Stimulated activated CD4-positive, alpha-beta T cell treated with anti-CD3 and anti-CD28 coated beads, TNF-alpha, amount 100 ng/mL, for 24 hours (primary cell): ENCODE measurements around the gene MORN5.

Experiments used
- DNase-seq, 3 experiments: peaks; one replicate each; pipeline ENCODE4 v3.0.0-alpha.2; 2020; ENCODE audit warnings: low read depth in 3 of 3

MORN5 gene

DNA sequence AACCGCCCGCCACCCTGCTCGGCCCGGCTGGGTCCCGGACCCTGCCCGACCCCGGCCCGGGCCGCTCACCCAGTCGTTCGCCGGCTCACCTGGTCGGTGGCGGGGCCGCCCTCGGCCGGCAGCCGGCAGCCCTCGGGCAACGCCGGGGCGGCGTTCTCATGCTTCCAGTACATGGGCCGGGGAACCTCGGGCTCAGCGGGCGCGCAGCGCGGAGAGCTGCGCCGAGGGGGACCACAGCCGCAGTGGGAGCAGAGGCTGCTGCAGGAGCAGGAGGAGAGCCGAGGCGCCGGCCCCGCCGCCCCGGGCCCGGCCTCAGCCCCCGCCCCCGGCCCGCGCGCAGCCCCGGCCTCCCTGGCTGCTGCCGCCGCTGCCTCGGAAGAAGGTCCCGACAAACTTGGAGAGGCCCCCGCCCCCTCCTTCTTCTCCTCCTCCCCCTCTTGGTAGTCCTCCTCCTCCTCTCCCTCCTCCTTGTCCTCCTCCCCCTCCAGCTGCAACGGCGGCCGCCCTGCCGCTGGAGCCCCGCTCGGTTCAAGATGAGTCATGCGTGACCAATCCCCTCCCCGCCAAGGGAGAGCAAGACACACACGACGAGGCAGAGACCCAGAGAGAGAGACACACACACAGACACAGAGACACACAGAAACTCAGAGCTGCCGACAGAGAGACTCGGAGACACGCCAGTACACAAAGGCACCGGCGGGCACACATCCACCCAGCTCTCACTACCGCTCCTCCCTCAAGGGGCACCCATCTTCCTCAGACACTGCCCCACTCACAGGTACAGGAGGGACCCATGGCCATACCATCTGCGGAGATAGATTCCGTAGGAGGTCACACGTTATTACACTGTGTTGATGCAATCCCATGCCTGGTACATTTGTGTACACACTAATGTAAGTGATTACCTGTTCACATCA lies 69.1 kb downstream of the MORN5 start, which contains the start of gene LHX6:
Gene LHX6 (minus strand): TSS at position 390 of the 917 bp plus-strand sequence. CDS start 217 bp downstream, at position 173.
- DNase-seq = no peak

DNA sequence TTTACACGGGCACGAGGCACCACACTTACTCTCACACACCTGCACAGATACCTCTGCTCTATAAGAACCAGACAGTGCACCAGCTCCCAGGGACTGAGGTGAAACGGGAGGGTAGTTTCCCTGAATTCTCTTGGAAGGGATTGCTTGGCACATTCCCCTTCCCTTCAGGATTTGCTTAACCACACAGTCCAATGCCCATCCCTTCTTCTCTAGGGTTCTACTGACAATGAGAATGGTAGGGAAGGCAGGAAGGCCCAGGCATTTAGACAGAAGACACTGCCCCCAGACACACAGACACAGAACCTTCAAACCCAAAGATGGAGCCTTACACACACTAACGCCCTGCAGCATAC lies 69.8 kb downstream of the MORN5 start:
- DNase-seq = no peak

DNA sequence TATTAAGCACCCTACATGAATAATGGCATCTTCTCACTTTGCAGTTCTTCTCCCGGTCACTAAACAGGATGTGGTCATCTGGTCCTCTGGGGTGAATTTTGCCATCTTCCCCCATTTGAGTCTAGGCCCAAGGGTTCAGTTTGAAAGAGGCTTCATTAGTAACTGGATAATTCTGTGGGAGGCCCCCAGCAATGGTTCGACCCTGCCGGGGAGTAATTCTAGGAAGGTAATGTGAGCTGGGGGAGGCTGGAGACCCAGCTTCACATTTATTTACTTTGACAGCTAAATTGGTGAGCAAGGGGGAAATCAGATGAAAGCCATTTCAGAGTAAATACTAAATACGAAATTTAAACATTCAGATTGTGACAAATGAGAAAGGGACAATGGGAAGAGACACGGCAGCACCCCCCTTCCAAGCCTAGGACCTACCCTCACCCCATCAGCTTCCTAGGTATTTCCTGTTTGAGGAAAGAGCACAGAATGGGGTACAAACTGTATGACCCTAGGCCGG lies 73.1 kb downstream of the MORN5 start:
- no peak for DNase-seq

DNA sequence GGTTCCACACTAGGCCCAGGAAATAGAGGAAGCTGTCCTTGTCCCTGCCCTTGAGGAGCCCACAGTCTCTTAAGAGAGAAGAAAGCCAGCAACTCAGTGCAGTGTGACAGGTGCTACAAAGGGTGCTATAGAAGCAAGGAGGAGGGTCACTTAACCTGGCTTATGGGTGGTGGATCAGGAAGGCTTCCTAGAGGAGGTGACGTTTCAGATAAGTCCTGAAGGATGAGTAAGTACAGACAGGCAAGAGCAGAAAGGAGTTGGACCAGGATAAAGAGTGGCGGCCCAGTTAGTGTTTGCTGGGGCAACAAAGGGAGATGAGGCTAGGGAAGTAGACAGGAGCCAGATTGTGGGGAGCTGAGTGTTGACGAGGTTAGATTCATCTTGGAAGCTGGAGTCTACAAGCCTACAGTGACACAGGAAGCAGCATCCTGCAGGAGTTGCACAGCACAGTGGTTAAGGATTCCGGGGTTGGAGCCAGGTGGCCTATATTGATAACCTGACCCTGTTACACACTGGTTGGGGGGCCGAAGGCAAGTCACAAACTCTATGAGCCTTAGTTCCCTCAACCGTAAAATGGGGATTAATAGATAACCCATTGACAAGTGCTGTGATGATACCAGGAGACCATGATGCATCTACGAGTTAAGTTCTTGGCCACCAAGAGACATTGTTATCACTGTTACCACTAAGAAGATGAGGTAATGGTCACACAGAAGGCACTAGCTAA lies 74.5 kb downstream of the MORN5 start:
- no peak for DNase-seq

DNA sequence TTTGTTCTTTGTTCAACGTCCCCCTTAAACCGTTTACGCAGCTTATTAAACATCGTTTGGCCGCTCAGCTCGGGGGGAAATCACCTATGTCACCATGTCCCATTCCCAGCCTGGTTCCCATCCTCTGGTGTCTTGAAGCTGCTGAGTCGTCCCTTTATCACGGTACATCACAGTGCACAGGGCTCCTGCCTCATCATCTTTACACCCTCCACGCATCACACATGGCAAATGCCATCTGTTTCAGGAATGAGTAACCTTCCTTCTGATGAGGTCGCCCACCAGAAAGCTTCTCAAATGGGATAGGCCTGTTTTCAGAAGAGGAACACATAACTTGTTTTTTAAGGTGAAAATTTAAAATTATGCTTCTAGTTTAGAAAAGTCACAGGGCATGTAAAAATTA lies 77.0 kb downstream of the MORN5 start:
- DNase-seq = no peak

DNA sequence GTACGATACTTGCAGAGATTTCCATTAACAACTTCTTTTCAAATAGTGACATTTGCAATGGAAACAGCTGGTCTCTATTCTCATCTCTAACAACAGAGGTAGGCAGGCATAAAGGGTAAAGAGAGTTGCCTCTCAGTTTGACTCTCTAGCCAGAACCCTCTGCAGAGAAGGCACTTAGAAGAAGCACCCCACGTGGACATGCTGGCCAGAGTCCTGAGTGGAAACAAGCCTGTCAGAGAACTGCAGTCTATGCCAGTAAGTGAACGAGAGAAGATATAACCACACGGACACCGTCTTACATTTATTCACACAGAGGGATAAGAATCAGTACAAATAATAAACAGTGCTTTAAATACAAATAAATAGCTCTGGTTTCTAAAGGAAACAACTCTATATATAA lies 80.0 kb downstream of the MORN5 start:
- DNase-seq = no peak

DNA sequence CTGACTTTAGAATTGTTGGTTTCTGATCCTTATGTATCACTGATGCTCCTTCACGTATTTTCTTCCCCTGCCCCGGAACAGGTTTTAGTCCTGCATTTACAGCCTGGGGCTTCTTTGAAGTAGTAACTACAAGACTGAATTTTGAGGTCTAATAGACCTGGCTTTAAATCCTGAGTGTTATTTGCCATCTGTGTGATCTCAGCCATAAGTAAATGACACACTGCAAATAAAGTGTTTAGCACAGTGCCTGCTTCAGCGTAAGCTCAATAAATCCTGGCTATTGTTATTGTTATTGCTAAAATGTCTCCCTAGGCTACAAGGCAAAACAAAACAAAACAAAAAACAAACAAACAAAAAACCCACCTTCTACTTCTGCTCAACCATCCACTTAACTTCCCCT lies 84.6 kb downstream of the MORN5 start:
- no peak for DNase-seq

DNA sequence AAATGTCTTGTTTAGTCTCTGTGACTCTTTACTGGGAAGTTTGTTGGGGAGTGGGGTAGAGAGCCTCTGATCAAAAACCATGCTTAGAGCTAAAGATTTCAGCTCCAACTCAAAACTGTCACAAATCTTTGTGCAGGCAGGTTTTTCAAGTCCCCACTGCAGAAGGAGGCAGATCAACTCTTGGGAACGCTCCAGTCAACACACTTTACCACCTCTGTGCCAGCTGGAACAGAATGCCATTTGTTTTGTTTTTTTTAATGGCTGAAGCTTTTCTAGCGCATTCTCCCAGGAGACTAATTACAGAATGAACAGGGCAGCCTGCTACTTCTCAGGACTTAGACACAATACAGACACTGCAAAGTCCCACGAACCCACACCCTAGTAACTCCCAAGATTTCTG lies 87.0 kb downstream of the MORN5 start:
- DNase-seq = no peak

DNA sequence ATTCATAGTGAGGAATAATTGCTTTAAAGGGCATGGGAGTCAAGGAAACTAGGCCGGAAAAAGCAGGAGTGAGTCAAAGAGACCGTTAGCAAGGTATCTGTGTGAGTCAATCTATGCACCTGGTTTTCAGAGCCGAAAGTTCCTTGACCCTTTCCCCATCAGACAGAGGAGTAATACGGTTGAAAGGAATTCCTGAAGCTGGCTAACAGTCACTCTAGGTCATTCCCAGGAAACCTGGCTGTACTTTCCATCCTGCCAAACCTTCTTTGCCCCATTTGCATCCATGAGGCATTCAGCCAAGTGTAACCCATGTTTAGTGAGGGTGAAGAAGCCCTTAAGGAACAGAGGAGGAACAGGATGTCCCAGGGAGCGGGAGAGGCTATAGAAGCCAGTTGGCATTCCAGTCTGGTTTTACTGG lies 88.7 kb downstream of the MORN5 start:
- no peak for DNase-seq
